Measurements from ENCODE around the gene C3AR1. TPM values are rescaled to one million over a fixed set of nuclear protein-coding genes. Genes with fewer than 3 reads are reported as not detected.

Gene C3AR1
- total RNA-seq, 4 donors from 2014 or later, result 10.4 to 108 (median 29.4) TPM

DNA sequence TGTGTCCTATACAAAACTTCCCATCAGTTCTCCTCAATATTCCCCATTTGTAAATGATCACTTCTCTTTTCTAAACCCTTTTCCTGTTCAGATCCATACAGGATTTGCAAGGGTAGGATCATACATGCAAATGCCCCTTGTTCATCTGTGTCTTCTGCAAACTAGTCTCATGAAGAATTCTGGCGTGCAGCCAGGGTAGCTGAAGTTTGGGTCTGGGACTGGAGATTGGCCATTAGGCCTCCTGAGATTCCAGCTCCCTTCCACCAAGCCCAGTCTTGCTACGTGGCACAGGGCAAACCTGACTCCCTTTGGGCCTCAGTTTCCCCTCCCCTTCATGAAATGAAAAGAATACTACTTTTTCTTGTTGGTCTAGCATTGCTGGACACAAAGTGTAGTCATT, 11.3 kb downstream of the C3AR1 start:
- TF ChIP-seq, protein P1, sequence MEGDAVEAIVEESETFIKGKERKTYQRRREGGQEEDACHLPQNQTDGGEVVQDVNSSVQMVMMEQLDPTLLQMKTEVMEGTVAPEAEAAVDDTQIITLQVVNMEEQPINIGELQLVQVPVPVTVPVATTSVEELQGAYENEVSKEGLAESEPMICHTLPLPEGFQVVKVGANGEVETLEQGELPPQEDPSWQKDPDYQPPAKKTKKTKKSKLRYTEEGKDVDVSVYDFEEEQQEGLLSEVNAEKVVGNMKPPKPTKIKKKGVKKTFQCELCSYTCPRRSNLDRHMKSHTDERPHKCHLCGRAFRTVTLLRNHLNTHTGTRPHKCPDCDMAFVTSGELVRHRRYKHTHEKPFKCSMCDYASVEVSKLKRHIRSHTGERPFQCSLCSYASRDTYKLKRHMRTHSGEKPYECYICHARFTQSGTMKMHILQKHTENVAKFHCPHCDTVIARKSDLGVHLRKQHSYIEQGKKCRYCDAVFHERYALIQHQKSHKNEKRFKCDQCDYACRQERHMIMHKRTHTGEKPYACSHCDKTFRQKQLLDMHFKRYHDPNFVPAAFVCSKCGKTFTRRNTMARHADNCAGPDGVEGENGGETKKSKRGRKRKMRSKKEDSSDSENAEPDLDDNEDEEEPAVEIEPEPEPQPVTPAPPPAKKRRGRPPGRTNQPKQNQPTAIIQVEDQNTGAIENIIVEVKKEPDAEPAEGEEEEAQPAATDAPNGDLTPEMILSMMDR (IDR thresholded peaks at IDR 0.05; ENCODE audit: low read depth), result no peak

DNA sequence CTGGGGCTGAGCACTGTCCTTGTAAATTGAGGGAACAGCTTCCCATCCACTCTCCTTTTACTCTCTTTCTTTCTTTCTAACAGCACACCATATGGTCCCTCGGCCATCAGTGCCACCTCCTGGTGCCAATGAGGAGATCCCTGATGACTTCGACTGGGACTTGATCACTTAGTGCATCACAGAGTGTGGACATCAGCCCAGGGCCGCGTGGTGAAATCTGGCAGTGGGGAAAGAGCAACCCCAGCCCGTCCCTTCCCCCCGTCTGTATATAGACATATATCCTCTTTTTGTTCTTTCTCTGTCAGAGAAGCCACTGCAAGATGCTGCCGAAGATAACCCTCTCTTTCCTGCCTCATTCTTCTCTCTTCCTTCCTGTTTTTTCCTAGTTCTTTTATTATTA, 13.5 kb downstream of the C3AR1 start:
- TF ChIP-seq, protein P1 (IDR thresholded peaks at IDR 0.05; ENCODE audit: low read depth), result no peak

GRCh38 chr12:8050600-8051250, 15.4 kb downstream of the C3AR1 start:
- TF ChIP-seq, protein P1 (IDR thresholded peaks at IDR 0.05; ENCODE audit: low read depth), result no peak

DNA sequence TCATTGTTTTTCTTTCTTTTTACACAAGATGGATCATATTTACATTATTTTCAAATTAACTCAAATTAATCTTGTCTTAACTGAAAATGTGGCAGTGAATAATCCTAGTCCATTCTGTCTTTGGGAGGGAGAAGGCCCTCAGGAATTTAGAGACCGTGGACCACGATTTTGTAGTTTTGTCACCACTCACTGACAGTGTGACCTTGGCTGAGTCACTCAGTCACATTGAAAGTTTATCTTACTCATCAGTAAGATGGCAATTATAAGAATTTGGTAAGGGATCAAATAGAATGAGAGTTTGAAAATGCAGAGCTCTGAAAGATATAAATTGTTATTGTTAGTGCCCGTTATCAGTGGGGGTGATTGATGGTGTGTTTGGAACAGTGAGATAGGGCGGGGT, 17.3 kb downstream of the C3AR1 start:
- TF ChIP-seq, protein P1 (IDR thresholded peaks at IDR 0.05; ENCODE audit: low read depth), result no peak

DNA sequence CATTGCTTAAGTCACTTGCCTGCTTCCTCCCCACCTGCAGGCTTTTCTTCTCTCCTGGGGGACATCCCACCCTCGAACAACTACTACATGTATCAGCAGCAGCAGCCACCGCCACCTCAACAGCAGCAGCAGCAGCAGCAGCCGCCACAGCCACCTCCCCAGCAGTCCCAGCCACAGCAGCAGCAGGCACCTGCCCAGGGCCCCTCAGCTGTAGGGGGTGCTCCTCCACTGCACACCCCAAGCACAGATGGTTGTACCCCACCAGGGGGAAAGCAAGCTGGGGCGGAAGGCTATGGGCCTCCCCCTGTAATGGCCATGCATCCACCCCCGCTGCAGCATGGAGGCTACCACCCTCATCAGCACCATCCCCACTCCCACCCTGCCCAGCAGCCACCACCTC, 18.3 kb downstream of the C3AR1 start:
- TF ChIP-seq, protein P1 (IDR thresholded peaks at IDR 0.05; ENCODE audit: low read depth), result no peak

GRCh38 chr12:8045952-8046944, 19.9 kb downstream of the C3AR1 start:
- TF ChIP-seq, protein P1 (IDR thresholded peaks at IDR 0.05; ENCODE audit: low read depth), result no peak

DNA sequence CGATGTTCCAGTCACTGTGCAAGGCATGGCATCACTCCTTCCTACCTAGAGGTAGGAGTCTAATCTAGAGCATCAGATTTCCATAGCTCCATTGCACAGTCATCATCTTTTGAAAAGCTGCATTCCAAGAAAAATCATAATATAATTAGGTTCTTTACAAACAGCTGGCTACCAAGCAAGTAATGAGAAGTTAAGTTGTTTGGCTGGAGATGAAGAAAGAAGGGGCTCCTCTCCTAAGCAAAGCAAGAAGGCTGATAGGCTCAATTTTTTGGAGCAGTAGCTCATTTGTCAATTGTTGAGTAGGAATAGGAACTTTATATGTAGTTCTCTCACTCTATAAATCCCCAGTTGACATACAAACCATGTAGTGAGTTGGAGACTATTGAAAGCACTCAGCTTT, 25.4 kb downstream of the C3AR1 start:
- TF ChIP-seq, protein P1 (IDR thresholded peaks at IDR 0.05; ENCODE audit: low read depth), result no peak
